GM15510 (cell line): ENCODE measurements around the gene CDK4.

Experiments used
- POLR2A ChIP-seq: IDR thresholded peaks from 3 replicates; pipeline ENCODE4 v1.6.1; 2011; ENCODE audit warnings: borderline replicate concordance; ENCODE audit not compliant: insufficient read length; ENCODE audit errors: extremely low read depth

The CDK4 gene

GRCh38 chr12:57762463-57762862 is 10.4 kb upstream of the CDK4 start:
- TF ChIP-seq POLR2A, result no peak

GRCh38 chr12:57761391-57761998 is 9.4 kb upstream of the CDK4 start:
- no peak for TF ChIP-seq POLR2A

GRCh38 chr12:57760347-57760982 is 8.4 kb upstream of the CDK4 start:
- TF ChIP-seq POLR2A, result no peak

GRCh38 chr12:57759360-57759980 is 7.4 kb upstream of the CDK4 start:
- no peak for TF ChIP-seq POLR2A

GRCh38 chr12:57758552-57759359 is 6.6 kb upstream of the CDK4 start:
- no peak for TF ChIP-seq POLR2A

- no peak for TF ChIP-seq POLR2A
Measured at GRCh38 chr12:57757771-57758170, 5.7 kb upstream of the CDK4 start.

GRCh38 chr12:57756406-57757341 is 4.6 kb upstream of the CDK4 start:
- no peak for TF ChIP-seq POLR2A

- TF ChIP-seq POLR2A, result no peak
Measured at GRCh38 chr12:57755454-57756372, 3.6 kb upstream of the CDK4 start.

GRCh38 chr12:57755194-57755453 is 3.0 kb upstream of the CDK4 start:
- no peak for TF ChIP-seq POLR2A

- TF ChIP-seq POLR2A, result peak; percentile 34
Measured at GRCh38 chr12:57754411-57755193, 2.5 kb upstream of the CDK4 start, which contains the start of gene MARCHF9. Gene MARCHF9 (plus strand): TSS chr12:57755103. CDS start chr12:57755529, 426 bp downstream.

GRCh38 chr12:57753756-57754337 is 1.7 kb upstream of the CDK4 start:
- TF ChIP-seq POLR2A, result no peak

- no peak for TF ChIP-seq POLR2A
Measured at GRCh38 chr12:57752668-57753000, 524 bp upstream of the CDK4 start.
